Activated gamma-delta T cell treated with Interleukin-2 at 50 U/mL for 16 hours (primary cell): Measurements from ENCODE around the gene ADISSP.
A peak's percentile ranks its signal among the peaks of the same experiment; 100 is the strongest.

Experiments
- DNase-seq: peaks from one replicate; pipeline ENCODE4 v3.0.0-alpha.2; 2020

Gene ADISSP

DNA sequence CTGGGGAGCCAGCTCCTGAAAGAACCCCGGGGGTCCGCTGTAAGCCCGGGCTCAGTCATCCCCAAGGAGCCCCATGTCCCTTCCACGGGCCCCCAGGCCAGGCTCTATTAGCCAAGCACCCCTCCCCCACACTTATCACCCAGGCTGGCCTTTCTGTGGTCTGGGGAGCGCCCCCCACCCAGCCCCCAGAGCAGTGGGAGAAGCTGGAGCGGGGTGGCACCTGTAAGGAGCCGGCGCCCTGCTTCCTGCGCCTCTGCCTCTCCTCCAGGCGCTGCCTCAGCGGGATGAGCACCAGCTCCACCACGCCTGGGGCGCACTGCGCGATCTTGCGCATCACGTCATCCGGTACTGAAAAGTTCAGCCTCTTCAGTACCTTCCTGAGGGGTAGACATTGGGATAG lies 11.4 kb upstream of the ADISSP start:
- no peak for DNase-seq

DNA sequence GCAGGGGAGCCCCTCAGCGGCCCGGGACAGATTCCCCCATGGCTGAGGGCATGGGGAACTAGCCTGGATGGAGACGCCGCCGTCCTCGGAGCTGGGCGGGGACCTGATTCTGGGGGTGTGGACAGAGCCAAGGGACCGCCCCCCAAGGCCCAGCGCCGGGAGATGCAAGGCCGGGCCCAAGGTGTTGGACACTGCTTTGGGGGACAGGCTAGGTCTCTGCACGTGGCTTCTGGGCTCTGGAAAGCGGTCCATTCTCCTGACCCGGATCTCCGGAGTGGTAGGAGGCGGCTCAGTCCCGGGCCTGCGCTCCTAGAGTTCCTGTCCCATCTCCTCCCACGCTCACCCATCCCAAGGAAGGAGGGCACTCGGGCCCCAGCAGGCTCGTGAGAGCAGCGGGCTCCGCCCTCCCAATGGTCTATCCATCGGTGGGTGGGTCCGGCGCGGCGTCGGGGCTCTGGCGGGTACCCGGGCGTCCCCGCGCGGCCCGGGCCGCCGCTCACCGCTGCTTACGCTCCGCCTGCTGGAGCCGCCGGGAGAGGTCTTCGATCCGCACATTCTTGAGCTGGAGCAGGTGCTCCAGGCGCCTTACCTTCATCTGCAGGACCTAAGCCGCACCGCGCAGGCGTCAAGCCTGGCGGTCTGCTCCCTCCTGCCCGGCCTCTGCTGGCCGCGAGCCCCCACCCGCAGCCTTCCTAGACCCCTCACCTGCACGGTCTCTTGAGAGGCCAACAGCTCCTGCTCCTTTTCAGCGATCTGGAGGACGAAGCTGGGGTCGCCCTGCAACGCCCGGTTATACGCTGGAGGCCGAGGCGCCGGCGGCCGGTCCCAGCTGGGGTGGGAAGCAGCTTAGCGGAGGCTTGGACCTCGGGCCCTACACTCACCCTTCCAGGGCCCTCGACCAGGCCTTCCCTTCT lies 10.4 kb upstream of the ADISSP start:
- peak; percentile 44 for DNase-seq

DNA sequence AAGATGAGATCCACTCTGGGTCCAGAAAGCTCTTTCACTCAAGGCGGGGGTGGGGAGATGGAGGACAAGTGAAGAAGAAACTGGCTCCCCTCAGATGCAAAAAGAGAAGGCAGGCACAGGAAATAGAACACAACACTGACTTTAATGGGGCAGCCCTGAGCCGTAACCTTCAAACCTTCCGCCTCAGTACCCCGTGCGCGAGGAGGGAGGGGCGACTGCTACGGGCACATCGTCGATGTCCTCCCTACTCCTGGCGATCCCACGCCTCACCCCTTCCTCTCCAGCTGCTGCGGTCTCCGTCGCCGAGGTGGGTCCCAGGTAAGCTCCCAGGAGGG lies 9.8 kb upstream of the ADISSP start:
- no peak for DNase-seq

DNA sequence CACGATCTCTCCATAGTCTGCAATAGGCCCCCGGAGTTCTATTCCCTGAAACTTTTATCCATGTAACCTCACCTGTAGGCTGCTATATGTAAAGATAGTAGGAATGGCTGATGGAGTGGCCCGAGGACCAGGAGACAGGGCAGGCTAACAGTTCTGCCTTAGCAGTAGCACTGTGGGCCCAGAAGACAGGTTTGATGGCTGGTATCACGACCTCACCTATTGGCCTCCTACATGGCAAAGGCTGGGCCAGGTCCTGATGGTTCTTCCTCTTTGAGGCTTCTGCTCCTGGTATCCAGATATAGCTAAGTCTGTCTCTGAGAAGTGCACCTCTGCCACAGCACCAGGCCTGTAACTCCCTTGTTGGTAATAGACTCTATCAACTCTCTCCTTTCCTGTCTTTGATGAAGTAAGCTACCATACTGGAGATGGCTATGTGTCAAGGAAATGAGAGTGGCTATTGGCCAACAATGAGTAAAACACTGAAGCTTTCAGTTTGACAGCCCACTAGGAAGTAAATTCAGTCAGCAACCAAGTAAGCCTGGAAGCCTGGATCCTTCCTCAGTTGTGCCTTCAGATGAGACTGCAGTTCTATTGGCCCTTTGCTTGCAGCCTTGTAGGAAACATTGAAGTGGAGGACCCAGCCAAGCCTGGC lies 8.0 kb upstream of the ADISSP start:
- no peak for DNase-seq

DNA sequence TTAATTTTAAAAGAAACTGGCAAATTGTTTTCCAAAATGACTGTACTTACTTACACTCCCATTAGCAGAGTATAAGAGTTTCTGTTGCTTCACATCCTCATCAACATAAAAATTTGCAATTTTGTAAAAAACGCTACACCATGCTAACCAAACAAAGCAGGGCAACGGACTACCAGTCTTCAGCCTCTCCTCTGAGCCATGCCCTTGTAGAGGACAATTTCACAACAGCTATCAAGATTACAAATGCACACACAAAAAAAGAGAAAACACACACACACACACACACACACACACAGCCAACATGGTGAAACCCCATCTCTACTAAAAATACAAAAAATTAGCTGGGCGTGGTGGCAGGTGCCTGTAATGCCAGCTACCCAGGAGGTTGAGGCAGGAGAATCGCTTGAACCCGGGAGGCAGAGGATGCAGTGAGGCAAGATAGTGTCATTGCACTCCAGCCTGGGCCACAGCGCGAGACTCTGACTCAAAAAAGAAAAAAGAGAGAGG lies 4.1 kb upstream of the ADISSP start:
- no peak for DNase-seq

DNA sequence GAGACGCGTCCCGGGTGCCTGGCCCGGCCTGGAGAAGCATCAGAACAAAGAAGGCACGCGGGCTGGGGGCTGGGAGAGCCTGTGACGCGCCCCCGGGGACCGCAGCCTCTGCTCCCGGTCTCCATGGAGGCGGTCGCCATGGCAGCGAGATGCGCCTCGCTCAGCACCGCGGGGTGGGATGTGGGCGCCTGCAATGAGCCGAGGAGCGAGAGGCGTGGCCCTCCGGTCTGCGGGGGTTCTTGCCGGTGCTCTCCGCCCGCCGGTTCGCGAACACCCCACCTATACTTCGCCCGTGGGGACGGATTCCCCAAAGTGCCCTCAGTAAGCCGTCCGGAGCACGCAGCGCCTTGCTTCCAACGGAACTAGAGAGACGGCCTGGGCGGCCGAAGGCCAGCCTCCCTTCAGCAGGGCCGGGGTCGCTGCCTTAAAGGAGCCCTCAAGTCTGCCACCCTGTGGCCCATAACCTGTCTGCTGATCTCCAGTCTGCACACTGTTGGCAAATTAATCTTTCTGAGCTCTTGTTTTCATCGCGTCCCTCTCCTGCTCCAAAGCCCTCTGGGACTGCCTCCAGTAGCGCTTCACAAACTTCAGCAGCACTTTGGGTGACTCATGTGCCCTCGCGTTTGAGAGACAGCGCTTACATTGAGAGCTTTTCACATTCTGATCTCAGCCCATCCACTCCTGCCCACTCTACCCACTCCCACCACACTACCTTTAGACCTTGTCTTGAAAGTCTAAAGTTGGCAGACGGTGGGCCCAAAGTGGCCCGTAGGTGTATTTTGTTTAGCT lies 983 bp upstream of the ADISSP start:
- DNase-seq, result peak; percentile 79

DNA sequence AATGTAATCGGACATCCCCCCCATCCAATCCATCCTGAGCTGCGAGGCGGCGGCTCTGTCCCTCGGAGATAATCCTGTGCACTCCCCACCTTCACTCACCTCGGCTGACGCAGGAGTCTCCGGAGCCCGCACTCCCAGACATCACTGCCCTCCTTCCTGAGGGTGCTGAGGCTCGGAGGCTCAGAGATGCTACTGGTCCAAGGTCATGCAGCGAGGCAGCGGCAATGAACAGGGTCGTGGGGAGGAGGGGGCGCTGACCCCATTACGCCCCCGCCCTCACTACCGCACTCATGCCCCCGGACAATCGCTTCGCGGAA lies 485 bp downstream of the ADISSP start:
- DNase-seq, result no peak

DNA sequence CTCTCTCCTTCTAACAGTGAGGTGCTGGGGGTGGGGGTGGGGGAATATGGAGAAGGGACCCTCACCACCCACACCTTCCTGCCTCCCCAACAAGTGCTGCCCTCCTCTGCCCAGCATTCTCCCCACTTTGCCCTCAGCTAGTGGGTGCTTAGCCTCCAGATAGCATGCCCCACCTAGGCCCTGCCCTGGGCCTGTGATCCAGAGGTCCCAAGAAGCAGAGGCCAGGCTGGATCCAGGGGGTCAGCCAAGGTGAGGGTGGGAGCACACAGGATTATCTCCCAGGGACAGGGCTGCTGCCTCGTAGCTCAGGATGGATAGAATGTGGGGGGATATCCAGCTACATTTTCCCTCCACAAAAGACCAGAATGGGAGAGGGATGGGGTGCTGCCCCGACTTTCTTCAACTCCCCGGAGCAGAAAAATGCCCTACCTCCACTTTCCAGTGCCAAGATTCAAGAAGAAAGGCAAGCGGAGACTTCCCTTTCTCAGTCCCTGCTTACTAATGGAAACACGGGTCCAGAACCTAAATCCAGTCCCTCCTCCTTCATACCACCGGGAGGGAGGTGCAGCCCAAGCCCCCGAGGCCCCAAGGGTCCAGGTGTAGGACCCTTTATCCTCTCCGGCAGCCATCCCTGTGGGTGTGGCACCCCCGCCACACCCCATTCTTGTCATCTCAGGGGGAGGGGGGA lies 987 bp downstream of the ADISSP start:
- DNase-seq, result no peak

DNA sequence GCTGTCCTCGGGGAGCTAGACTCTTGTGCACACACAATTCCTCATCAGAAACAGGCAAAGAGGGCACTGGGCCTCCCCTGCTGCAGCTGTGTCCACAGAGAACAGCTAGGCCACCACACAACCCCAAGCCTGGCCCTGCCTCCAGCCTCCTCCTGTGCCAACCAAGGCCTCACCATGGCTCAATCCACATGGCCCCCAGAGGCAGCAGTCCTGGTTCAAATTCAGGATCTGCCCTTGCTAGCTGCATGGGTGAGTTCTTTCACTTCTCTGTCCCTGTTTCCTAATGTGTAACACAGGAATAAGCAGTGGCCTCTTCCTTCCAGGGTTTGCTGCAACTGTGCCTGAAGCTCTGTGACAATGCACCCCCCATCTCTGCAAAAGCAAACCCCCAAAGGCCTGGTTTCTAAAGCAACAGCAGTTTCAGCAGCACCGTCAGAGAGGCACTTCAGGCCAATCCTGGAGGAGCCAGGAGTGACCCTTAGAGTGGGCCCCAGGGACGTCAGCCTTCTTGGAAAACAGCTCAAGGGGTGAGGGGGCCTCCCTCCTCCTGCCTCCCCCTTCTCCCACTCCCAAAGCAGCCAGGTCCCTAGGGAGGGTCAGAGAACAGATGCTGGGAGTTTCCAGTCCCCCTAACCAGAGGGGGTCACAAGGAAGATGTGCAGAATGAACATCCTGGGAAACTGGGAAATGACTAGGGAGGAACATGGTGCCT lies 2.2 kb downstream of the ADISSP start:
- no peak for DNase-seq

DNA sequence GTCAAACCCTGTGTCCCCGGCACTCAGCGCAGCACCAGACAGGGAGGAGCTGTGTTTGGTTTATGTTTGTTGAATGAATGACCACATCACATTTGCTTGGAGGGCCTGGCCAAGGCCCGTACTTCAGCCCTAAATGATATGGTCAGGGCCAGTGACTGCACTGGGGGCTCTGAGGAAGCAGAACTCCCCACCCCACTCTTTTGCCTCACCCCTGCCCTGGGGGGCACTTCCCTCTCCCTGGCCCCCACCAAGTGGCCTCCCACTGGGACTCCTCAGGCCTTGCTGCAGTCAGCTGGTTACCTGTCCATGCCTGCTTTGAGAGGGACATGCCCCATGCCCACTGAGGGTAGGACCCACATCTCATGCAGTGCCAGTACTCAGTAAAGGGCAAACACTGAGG lies 2.9 kb downstream of the ADISSP start:
- no peak for DNase-seq

DNA sequence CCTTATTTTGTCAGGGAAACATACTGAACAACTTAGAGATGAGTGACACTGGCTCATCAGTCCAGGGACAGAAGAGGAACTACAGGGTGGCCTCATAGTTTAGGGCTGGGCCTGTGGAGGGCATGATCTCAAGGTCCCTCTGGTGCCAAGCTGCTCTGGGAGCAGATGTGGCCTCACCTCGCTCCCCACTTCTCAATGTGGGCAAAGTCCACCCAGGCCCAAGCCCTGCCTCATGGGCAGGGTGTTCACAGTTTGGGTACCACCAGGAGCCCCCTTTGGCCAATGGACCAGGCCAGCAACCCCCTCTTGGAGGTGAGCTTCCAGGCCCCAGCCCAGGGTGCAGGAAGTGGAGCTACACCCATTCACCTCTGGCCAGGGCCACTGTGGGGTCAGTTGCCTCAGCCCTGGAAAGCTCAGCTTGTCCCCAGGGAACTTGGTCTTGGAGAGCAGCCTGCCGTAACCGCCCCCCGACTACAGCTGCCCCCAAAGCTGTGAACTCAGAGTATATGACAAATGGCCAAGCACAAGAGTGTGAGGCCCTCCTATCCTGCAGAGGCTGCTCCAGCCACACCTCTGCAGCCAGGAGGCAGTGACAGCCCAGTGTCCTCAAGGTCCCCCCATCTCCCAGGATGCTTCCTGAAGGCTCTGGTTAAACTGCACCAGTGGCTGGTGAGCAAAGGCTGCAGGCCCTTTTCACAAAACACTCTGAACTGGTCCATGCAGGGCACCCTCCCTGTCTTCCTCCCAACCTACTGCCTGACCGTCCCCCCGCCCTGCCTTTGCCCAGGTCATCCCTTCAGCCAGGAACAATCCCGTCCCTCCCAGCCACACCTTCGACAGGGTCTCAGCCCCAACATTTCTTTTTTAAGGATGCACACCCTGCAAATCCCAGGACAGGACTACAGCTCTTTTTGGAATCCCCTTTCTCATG lies 3.6 kb downstream of the ADISSP start:
- no peak for DNase-seq

DNA sequence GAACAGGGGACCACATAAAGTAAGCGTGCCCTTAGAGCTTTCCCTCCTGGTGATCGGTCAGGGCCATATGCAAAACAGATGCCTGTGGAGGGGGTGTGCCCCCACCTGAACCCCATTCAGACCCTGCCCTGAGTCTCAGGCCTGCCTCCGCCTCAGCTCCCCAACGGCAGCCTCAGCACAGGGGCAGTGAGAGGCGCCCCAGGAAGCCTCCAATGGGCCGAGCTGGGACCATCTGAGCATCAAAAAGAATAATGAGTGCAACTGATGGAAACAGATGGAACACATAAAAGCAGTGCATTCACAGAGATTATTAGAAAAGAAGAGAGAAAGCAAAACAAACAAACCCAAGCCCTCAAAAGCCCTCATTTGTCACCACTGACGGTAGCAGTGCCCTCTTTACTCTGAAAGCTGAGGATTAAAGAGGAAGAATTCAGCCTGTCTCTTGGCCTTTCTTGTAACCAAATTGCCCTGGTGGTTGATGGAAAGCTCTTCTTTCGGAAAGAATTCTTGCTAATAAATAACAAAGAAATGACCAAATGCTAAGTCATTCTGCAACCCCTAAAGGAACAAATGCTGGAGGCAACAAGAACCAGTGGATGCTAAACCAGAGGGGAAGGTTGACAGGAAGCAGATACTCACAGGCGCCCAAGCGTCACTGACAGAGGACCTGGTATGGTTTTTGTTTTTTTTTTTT lies 6.8 kb downstream of the ADISSP start:
- DNase-seq, result no peak

DNA sequence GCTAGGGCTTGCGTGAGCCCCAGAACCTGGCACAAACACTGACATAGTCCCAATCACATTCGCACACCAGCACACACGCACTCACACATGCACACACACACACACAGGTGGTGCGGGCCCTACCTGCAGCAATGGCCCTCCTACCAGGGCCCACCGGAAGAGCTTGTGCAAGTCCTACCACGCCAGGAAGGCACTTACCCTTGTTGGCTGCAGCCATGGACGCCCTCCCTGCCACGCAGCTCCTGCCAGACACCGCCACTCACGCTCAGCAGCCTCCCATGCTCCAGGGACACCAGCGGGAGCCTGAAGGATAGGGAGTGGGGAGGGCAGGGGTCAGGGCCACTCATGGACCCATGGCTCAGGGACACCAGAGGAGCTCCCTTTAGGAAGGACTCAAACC lies 7.7 kb downstream of the ADISSP start:
- no peak for DNase-seq

DNA sequence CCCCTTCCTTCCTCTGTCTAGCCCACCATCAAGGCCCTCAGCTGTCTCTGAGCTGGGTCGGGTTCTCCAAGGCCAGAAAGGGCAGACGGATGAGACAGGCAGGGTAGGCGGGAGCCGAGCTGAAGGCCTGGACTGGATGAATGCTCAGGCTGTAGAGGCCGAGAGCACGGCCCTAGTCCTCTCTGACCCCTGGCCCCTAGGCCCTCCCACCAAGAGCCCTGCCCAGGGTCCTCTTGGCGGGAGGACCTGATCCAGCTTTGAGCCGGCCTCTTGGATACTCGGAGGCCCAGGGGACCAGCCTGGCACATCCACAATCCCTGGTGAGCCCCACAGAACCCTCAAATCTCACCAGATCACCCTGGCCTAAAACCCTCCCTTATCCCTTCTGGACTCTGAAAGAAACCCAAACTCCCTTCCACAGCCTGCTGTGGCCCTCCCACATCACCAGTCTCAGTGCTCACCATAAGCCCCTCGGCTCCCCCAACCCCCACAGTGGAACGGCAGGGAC lies 8.2 kb downstream of the ADISSP start:
- no peak for DNase-seq

DNA sequence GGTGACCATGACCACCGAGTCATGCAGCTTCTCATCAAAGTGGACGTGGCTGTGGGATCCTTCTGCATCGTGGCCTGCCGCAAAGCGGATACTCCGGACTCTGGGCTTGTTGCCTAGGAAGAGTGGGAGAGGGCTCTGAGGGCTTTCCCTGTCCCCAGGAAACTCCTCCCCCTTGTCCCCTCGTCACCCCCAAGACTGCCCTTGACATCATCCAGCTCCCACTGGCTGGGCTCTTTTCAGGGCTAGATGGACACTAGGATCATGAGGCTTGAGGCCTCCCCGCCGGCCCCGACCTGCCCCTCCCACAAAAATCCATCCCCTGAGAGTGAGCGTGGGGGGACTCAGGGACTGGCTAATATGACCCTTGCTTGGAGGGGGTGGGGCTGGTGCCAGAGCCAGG lies 9.0 kb downstream of the ADISSP start:
- no peak for DNase-seq

DNA sequence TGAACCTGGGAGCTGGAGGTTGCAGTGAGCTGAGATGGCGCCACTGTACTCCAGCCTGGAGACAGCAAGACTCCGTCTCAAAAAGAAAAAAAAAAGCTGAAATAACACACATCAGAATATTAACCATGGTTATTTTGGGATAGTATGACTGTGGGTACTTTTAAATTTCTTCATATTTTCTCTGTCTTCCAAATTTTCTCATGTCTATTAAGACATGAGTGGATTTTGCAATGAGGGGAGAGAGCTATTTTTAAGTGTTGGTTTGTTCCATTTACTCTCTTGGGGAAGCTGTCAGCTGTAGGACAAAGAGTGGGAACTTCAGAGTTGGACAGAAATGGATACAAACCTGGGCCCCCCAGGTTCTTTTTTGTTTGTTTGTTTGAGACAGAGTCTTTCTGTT lies 10.3 kb downstream of the ADISSP start:
- DNase-seq, result no peak

DNA sequence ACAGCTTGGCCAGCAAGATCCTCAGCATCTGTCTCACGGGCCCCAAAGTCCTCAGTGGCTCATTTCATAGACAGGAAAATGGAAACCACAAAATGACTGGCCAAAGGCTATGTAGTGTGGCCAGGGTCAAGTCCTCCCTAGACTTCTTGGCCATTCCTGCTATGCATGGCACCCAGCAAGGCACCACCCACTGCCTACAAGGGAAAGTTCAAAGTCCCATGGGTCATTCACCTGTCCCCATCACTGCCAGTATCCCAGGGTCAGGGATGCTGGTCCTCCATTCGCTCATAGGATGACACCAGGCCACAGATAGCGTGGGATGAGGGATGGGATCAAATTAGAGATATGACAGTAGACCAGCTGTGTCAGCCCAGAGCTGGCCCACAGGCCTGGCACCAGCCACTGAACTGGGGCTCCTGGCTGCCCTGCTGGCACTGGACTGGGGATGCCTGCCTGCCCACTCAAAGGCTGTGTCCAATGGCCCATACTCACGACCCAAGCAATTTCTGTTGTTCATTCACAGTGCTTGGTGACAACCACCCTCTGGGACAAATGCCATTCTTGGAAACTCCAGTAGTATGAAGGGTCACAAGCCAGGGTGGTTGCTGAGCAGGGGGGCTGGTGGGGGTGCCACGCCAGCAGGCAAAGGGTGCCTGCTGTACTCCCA lies 11.6 kb downstream of the ADISSP start:
- no peak for DNase-seq

DNA sequence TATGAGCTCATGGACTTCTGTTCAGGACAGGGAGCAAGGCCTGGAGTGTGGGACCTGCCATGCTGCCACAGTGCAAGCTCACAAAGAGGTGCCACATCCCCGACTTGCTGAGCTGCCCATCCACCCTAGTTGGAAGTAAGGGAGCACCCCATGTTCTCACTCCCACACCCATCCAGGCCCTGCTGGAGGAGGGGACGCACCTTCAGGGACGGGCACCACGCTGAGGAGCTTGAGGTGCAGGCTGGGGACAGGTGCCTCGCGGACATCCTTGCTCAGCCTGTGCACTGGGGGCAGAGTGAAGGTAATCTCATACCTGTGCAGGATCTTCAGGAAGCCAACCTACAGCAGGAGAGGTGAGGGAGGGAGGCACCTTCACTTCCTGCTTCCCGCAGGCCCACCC lies 12.3 kb downstream of the ADISSP start:
- DNase-seq, result no peak

DNA sequence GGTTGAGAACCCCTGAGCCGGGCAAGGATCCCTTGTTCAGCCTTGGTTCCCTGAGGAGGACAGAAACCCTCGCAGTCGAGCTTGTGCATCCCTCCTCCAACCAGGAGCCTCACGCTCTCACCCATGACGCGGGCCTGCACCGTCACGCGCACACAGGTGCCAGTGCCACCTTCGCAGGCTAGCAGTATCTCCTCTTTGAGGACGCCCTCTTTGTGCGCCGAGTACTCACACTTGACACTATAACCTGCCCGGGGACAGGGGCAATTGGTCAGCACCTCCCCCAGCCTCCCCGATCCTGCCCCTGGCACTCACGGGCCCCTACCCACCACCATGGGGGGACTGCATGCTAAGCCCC lies 13.3 kb downstream of the ADISSP start:
- no peak for DNase-seq
